Vagina (tissue), 2 donors: ENCODE results near the gene RNF135.

Source experiments
- CTCF ChIP-seq, 3 experiments: fragments of 450-650 bp in 2 of 3; fragments of 200-600 bp in 1 of 3; sonication (generic) in 1 of 3; IDR thresholded peaks; one replicate each; pipeline ENCODE4 v1.5.1; 2017 to 2019; ENCODE audit warnings: antibody characterized with exemption in 3 of 3, mild to moderate bottlenecking in 2 of 3, moderate library complexity in 2 of 3
- POLR2A ChIP-seq, 2 donors: fragments of 450-650 bp; IDR thresholded peaks; one replicate each; pipeline ENCODE4 v1.6.1; 2017; ENCODE audit warnings: antibody characterized with exemption in 2 of 2, mild to moderate bottlenecking in 2 of 2, moderate library complexity in 2 of 2
- POLR2AphosphoS5 ChIP-seq, 2 donors: sonication (generic); formaldehyde crosslinking; IDR thresholded peaks; one replicate each; pipeline ENCODE4 v1.9.0; 2017; ENCODE audit warnings: antibody characterized with exemption in 2 of 2, mild to moderate bottlenecking in 2 of 2, low read depth in 1 of 2; ENCODE audit not compliant: insufficient read depth in 1 of 2

- TF ChIP-seq CTCF (IDR thresholded peaks at IDR 0.05) (no peak), POLR2A (IDR thresholded peaks at IDR 0.05) (no peak), POLR2AphosphoS5 (IDR thresholded peaks at IDR 0.05; ENCODE audit: insufficient read depth in 1 of 2, low read depth in 1 of 2) (no peak)
Observed at GRCh38 chr17:30939051-30939689, 31.7 kb upstream of the RNF135 start.
